Measurements from ENCODE around the gene FAM118A.

DNA sequence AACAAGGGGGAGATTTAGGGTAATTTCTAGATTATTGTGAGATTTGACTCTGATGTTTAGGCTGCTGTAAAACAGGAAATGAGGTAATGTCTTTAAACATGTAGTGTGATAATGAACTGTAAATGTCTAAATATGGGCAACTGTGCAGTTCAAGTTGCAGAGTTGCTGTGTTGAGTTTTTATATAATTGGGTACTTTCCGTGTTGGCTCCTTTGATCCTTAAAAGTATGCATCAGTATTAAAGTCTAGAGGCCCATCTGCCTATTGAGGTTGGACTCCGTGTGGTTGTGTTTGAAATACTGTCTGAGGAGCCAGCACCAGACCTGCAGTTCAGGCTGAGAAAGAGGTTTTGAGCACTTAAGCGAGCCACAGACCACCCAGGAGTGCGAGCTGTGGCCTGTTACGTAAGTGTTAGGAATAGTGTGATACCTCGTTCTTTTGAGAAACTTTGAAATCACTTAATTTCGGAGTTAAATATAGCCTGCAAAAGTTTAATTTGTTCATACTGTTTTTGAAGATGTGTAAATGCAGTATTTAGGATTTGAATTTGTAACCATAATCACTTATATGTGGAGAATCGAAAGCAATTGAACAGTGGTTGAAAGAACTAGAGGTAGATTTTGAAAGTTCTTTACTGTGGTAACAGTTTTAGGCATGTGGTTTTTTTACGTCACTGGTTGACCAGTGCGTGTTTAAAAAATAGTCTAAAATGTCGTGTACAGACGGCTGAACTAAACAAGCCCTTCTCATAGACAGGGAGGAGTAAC is 9.0 kb downstream of the FAM118A start:
- TF ChIP-seq, protein P1, sequence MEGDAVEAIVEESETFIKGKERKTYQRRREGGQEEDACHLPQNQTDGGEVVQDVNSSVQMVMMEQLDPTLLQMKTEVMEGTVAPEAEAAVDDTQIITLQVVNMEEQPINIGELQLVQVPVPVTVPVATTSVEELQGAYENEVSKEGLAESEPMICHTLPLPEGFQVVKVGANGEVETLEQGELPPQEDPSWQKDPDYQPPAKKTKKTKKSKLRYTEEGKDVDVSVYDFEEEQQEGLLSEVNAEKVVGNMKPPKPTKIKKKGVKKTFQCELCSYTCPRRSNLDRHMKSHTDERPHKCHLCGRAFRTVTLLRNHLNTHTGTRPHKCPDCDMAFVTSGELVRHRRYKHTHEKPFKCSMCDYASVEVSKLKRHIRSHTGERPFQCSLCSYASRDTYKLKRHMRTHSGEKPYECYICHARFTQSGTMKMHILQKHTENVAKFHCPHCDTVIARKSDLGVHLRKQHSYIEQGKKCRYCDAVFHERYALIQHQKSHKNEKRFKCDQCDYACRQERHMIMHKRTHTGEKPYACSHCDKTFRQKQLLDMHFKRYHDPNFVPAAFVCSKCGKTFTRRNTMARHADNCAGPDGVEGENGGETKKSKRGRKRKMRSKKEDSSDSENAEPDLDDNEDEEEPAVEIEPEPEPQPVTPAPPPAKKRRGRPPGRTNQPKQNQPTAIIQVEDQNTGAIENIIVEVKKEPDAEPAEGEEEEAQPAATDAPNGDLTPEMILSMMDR (IDR thresholded peaks at IDR 0.05) = no peak
- no peak for TF ChIP-seq POLR2A (IDR thresholded peaks at IDR 0.05)
